ENCODE results near the gene CEP295NL.
"Not testable (repeated sequence)": the region's sequence is repeated elsewhere in the genome, so short reads cannot be mapped to it uniquely, and the experiment has no call there.

The CEP295NL gene

DNA sequence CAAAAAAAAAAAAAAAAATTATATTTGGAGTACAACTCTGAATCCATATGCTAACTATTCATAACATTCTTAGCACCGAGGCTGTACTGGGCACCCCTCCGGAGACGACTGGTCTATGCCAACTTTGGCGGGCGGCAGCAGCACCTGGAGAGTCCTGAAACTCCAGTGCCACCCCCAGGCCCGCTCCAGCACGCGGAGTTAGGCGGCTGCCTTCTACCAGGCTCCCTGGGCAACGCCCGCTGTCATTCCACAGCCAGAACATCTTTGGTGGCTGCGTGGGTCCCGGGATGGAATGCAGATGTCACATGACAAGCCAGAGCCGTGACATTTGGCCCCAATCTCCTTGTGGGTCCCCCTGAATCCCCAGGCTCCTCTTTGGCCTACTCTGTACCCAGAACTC lies 16.0 kb upstream of the CEP295NL start:
- no peak for DNase-seq (ENCODE audit: extremely low spot score)
- CTCF ChIA-PET = no interaction called here
- TF ChIP-seq SP1 (IDR thresholded peaks at IDR 0.05) (no peak), CTBP1 (IDR thresholded peaks at IDR 0.05; ENCODE audit: borderline replicate concordance) (no peak), L3MBTL2 (conservative IDR thresholded peaks at IDR 0.05) (no peak), ARNT (IDR thresholded peaks at IDR 0.05) (no peak), BHLHE40 (IDR thresholded peaks at IDR 0.05; ENCODE audit: borderline replicate concordance) (no peak), HDGF (IDR thresholded peaks at IDR 0.05; ENCODE audit: borderline replicate concordance) (no peak), FOXM1 (IDR thresholded peaks at IDR 0.05; ENCODE audit: borderline replicate concordance) (no peak), FOXA1 (IDR thresholded peaks at IDR 0.05) (no peak), ZNF384 (IDR thresholded peaks at IDR 0.05) (no peak), SUZ12 (IDR thresholded peaks at IDR 0.05) (no peak), NFRKB (IDR thresholded peaks at IDR 0.05) (no peak), LEF1 (IDR thresholded peaks at IDR 0.05; ENCODE audit: borderline replicate concordance) (no peak), FOXK2 (IDR thresholded peaks at IDR 0.05) (no peak), TARDBP (IDR thresholded peaks at IDR 0.05) (no peak), ELF4 (IDR thresholded peaks at IDR 0.05) (no peak)
- TF ChIP-seq, protein P1, sequence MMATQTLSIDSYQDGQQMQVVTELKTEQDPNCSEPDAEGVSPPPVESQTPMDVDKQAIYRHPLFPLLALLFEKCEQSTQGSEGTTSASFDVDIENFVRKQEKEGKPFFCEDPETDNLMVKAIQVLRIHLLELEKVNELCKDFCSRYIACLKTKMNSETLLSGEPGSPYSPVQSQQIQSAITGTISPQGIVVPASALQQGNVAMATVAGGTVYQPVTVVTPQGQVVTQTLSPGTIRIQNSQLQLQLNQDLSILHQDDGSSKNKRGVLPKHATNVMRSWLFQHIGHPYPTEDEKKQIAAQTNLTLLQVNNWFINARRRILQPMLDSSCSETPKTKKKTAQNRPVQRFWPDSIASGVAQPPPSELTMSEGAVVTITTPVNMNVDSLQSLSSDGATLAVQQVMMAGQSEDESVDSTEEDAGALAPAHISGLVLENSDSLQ (IDR thresholded peaks at IDR 0.05) = no peak
- POLR2A ChIA-PET = no interaction called here

DNA sequence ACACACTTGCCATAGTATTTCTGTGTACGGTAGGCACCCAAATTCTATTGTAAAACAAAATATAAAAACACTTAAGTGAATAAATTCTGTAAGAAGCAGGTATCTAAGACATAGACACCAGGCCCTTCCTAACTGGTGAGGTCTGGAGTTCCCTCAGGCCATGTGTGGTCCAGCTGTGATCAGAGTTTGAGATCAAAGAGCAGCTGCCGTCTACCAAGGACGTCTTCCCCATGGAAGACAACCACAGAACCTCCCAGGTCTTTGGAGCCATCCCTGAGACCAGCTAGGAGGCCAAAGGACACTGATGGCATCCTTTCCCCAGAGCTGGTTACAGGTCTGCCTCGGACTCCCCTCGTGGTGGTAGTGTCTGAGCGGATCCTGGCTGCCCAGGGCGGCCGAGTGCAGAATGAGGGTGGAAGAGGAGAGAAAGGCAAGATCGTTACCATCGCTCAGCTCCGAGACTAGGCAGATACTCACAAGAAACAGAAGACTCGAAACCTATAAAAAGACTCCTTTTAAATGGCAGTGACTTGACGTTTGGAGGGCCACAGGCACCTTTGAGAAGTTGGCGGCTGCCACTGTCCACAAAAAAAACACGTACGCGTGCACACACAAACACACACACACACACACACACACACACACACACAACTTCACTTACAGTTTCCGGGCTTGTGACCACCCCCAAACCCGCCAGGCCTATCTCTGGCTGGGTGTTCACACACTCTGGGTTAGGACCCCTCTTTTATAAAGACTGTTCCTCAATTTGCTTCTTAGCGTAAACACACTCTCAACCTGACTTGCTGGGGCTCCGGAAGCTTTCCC lies 14.7 kb upstream of the CEP295NL start:
- POLR2A ChIA-PET = no interaction called here
- TF ChIP-seq ARNT (IDR thresholded peaks at IDR 0.05) (no peak), NFRKB (IDR thresholded peaks at IDR 0.05) (no peak), BHLHE40 (IDR thresholded peaks at IDR 0.05; ENCODE audit: borderline replicate concordance) (no peak), SP1 (IDR thresholded peaks at IDR 0.05) (no peak), ZNF384 (IDR thresholded peaks at IDR 0.05) (no peak), LEF1 (IDR thresholded peaks at IDR 0.05; ENCODE audit: borderline replicate concordance) (no peak), HDGF (IDR thresholded peaks at IDR 0.05; ENCODE audit: borderline replicate concordance) (no peak), CTBP1 (IDR thresholded peaks at IDR 0.05; ENCODE audit: borderline replicate concordance) (no peak), ELF4 (IDR thresholded peaks at IDR 0.05) (no peak), FOXK2 (IDR thresholded peaks at IDR 0.05) (no peak), FOXM1 (IDR thresholded peaks at IDR 0.05; ENCODE audit: borderline replicate concordance) (no peak), FOXA1 (IDR thresholded peaks at IDR 0.05) (no peak), L3MBTL2 (conservative IDR thresholded peaks at IDR 0.05) (no peak), TARDBP (IDR thresholded peaks at IDR 0.05) (no peak), SUZ12 (IDR thresholded peaks at IDR 0.05) (no peak)
- TF ChIP-seq, protein P1 (IDR thresholded peaks at IDR 0.05) = no peak
- CTCF ChIA-PET = interaction anchor here (0.6 to 1.7 kb wide), 2 partner anchors 14 to 53 kb away, joined by 3 read pairs; no protein-coding TSS in a partner anchor
- DNase-seq (ENCODE audit: extremely low spot score) = no peak

DNA sequence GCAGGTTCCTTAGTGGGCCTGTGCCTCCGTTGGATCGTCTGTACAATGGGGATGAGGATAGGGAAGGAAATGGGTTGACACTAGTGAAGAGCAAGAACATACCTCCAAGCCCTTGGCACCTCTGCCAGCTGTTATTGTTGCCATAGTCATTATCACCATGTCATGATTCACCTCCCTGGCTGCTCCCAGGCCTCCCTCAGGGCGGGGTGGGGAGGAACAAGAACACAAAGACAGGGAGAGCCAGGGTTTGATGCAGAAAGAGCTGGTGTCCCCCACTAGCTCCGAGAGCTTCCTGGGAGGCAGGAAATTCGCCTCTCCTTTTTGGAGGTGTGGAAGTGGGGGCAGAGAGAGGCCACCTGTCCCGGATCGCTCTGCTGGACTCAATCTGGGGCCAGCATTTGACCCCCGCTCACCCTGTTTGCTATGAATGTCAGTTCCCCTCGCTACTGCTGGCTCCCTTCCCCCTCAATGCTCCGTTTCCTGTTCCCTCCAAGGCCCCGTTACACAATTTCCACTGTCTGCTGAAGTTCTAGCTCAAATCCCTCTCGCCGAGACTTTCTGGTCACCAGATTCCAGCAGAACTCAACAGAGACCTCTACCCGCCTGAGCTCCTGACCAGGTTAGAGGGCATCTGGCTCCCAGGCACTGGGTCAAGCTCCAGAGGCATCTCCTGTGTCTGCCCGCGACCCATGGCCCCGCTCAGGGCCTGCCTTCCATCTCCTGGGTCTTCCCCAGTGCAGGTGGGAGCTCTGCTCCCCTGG lies 13.1 kb upstream of the CEP295NL start:
- no peak for TF ChIP-seq L3MBTL2 (conservative IDR thresholded peaks at IDR 0.05)
- TF ChIP-seq FOXM1 (IDR thresholded peaks at IDR 0.05; ENCODE audit: borderline replicate concordance) = no peak
- TF ChIP-seq SP1 (IDR thresholded peaks at IDR 0.05) = no peak
- no peak for TF ChIP-seq FOXA1 (IDR thresholded peaks at IDR 0.05)
- no peak for TF ChIP-seq FOXK2 (IDR thresholded peaks at IDR 0.05)
- TF ChIP-seq TARDBP (IDR thresholded peaks at IDR 0.05) = no peak
- no peak for TF ChIP-seq ZNF384 (IDR thresholded peaks at IDR 0.05)
- ChIA-PET CTCF (interaction anchor here (1.2 to 1.7 kb wide), 2 partner anchors 12 to 50 kb away, joined by 3 read pairs; no protein-coding TSS in a partner anchor), POLR2A (interaction anchor here (1.1 to 1.2 kb wide), 2 partner anchors 9 to 59 kb away, joined by 3 to 4 read pairs; partner anchors contain the start of gene TIMP2)
- DNase-seq (ENCODE audit: extremely low spot score) = no peak

DNA sequence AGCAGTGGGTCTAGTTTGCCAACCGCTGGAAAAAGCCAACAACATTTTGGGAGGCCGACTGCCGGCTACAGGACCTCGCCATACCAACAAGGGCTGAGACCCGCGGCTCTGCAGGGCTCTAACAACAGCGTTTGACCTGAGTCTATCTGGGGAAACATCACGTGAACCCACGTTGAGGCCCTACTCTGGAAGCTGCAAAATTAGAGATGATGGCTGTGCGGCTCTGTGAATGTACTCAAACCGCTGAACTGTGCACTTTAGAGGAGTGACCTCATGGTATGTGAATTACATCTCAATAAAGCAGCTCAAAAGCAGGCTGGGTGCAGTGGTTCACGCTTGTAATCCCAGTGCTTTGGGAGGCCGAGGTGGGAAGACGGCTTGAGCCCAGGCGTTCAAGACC lies 10.1 kb upstream of the CEP295NL start:
- DNase-seq (ENCODE audit: extremely low spot score) = no peak
- CTCF ChIA-PET = interaction anchor here (1.0 to 1.2 kb wide), 2 partner anchors 9 to 59 kb away, joined by 3 read pairs; no protein-coding TSS in a partner anchor

DNA sequence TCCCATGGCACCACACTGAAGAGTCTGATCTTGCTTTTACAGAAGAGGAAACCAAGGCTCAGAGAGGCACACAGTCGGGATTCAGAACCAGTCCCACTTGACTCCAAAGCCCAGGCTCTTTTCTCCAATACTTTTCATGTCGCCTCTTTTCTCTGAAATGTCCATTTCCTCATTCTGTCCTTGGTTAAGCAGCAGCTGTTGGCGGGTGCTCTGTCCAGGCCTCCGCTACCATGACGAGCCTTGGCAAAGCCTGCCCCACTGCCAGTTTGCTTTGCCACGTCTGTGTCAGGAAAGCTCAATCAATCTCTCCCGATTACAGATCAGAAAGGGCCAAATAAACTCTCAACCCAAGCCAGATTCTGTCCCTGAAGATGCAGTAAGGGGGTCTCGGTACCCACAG lies 9.1 kb upstream of the CEP295NL start:
- TF ChIP-seq LEF1 (IDR thresholded peaks at IDR 0.05; ENCODE audit: borderline replicate concordance) (no peak), ARNT (IDR thresholded peaks at IDR 0.05) (no peak), FOXA1 (IDR thresholded peaks at IDR 0.05) (no peak), CTBP1 (IDR thresholded peaks at IDR 0.05; ENCODE audit: borderline replicate concordance) (no peak), SP1 (IDR thresholded peaks at IDR 0.05) (no peak), ELF4 (IDR thresholded peaks at IDR 0.05) (no peak), FOXK2 (IDR thresholded peaks at IDR 0.05) (no peak), TARDBP (IDR thresholded peaks at IDR 0.05) (no peak), NFRKB (IDR thresholded peaks at IDR 0.05) (no peak), L3MBTL2 (conservative IDR thresholded peaks at IDR 0.05) (no peak), HDGF (IDR thresholded peaks at IDR 0.05; ENCODE audit: borderline replicate concordance) (no peak), FOXM1 (IDR thresholded peaks at IDR 0.05; ENCODE audit: borderline replicate concordance) (no peak), SUZ12 (IDR thresholded peaks at IDR 0.05) (no peak), ZNF384 (IDR thresholded peaks at IDR 0.05) (no peak), BHLHE40 (IDR thresholded peaks at IDR 0.05; ENCODE audit: borderline replicate concordance) (no peak)
- TF ChIP-seq, protein P1 (IDR thresholded peaks at IDR 0.05) = no peak
- DNase-seq (ENCODE audit: extremely low spot score) = no peak
- POLR2A ChIA-PET = no interaction called here
- CTCF ChIA-PET = no interaction called here

More for the DNA sequence above, 10.1 kb upstream of the CEP295NL start:
- POLR2A ChIA-PET = interaction anchor here (0.9 kb wide), 1 partner anchor 12 kb away, joined by 3 read pairs; the partner anchor contains the start of gene TIMP2
- TF ChIP-seq ARNT (IDR thresholded peaks at IDR 0.05) = no peak

DNA sequence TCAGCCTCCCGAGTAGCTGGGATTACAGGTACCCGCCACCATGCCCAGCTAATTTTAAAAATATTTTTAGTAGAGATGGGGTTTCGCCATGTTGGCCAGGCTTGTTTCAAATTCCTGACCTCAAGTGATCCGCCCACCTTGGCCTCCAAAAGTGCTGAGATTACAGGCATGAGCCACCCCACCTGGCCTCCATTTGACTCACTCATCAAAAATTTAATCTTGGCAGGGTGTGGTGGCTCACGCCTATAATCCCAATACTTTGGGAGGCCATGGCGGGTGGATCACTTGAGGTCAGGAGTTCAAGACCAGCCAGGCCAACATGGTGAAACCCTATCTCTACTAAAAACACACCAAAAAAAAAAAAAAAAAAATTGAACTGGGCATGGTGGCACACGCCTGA lies 8.5 kb upstream of the CEP295NL start:
- DNase-seq (ENCODE audit: extremely low spot score); POLR2A ChIA-PET: not testable (repeated sequence)
- CTCF ChIA-PET = interaction anchor here (1.3 kb wide), 1 partner anchor 46 kb away, joined by 4 read pairs; no protein-coding TSS in a partner anchor
